Brain microvascular endothelial cell (primary cell): ENCODE measurements around the gene SYNGR4.
A peak's percentile ranks its signal among the peaks of the same experiment; 100 is the strongest.

Experiments used
- DNase-seq: peaks from one replicate; pipeline ENCODE4 v3.0.0-alpha.2; 2020
- H3K27ac ChIP-seq: fragments of 250-450 bp; sonication (Bioruptor Pico); 2 replicates; pipeline ENCODE4 v1.5.1; 2020; ENCODE audit warnings: mild to moderate bottlenecking, moderate library complexity
- H3K27me3 ChIP-seq: fragments of 250-450 bp; sonication (Bioruptor Pico); replicated peaks from 2 replicates; pipeline ENCODE4 v1.5.1; 2020; ENCODE audit warnings: mild to moderate bottlenecking
- H3K36me3 ChIP-seq: fragments of 250-450 bp; sonication (Bioruptor Pico); replicated peaks from 2 replicates; pipeline ENCODE4 v1.5.1; 2020; ENCODE audit warnings: mild to moderate bottlenecking
- H3K4me3 ChIP-seq: 2 replicates; pipeline ENCODE4 v1.5.1; 2011; ENCODE audit warnings: low read depth, mild to moderate bottlenecking, control low read depth, low read length, moderate library complexity
- in situ Hi-C: cut with HindIII; loops from 2 replicates; pipeline ENCODE4 v1.10.0; 2017; ENCODE audit warnings: low sequenced_read_pairs, low pct_ligation_motif_present
- TF ChIP-seq, protein P1 (sequence below): IDR thresholded peaks from 2 replicates; pipeline ENCODE4 v1.5.1; 2011; ENCODE audit warnings: low read depth, mild to moderate bottlenecking, moderate library complexity, low read length, control low read depth, inconsistent platforms; ENCODE audit errors: missing control alignments

SYNGR4 gene

GRCh38 chr19:48321372-48321621 is 42.9 kb upstream of the SYNGR4 start:
- H3K4me3 ChIP-seq = peak overlapping the region; percentile 57
- peak; percentile 92 for DNase-seq
- peak overlapping the region; percentile 88 for H3K27ac ChIP-seq
- TF ChIP-seq, protein P1, sequence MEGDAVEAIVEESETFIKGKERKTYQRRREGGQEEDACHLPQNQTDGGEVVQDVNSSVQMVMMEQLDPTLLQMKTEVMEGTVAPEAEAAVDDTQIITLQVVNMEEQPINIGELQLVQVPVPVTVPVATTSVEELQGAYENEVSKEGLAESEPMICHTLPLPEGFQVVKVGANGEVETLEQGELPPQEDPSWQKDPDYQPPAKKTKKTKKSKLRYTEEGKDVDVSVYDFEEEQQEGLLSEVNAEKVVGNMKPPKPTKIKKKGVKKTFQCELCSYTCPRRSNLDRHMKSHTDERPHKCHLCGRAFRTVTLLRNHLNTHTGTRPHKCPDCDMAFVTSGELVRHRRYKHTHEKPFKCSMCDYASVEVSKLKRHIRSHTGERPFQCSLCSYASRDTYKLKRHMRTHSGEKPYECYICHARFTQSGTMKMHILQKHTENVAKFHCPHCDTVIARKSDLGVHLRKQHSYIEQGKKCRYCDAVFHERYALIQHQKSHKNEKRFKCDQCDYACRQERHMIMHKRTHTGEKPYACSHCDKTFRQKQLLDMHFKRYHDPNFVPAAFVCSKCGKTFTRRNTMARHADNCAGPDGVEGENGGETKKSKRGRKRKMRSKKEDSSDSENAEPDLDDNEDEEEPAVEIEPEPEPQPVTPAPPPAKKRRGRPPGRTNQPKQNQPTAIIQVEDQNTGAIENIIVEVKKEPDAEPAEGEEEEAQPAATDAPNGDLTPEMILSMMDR = no peak
- no peaks in the 10 kb centered on the region for H3K27me3 ChIP-seq
- H3K36me3 ChIP-seq = no peaks in the 10 kb centered on the region
- in situ Hi-C loops = no loop called here

GRCh38 chr19:48321622-48322591 is 42.3 kb upstream of the SYNGR4 start:
- peak overlapping the region; percentile 88 for H3K27ac ChIP-seq
- DNase-seq = peak; percentile 98
- in situ Hi-C loops = no loop called here
- peak overlapping the region; percentile 57 for H3K4me3 ChIP-seq
- no peaks in the 10 kb centered on the region for H3K36me3 ChIP-seq
- H3K27me3 ChIP-seq = no peaks in the 10 kb centered on the region
- TF ChIP-seq, protein P1 = no peak

- DNase-seq = peak; percentile 90
- Histone ChIP-seq H3K4me3 (peak within 1 kb of the TSS; percentile 76), H3K27me3 (no peaks in the 10 kb centered on the region), H3K27ac (peak within 1 kb of the TSS; percentile 95), H3K36me3 (peaks cover 27% of the 10 kb centered on the region)
- in situ Hi-C loops = no loop called here
- TF ChIP-seq, protein P1 = no peak
Measured at GRCh38 chr19:48325265-48325910, 38.8 kb upstream of the SYNGR4 start, which contains the start of gene EMP3. EMP3 (plus strand) TSS chr19:48325552; CDS start chr19:48326845, 1,293 bp downstream.

- no peaks in the 10 kb centered on the region for H3K27me3 ChIP-seq
- peaks cover 41% of the 10 kb centered on the region for H3K36me3 ChIP-seq
- in situ Hi-C loops = no loop called here
- no peak overlapping the region for H3K27ac ChIP-seq
- TF ChIP-seq, protein P1 = no peak
- peak overlapping the region; percentile 5 for H3K4me3 ChIP-seq
- no peak for DNase-seq
Measured at GRCh38 chr19:48329167-48329891, 34.8 kb upstream of the SYNGR4 start.

GRCh38 chr19:48330012-48330681 is 34.0 kb upstream of the SYNGR4 start:
- no peak overlapping the region for H3K27ac ChIP-seq
- no peak overlapping the region for H3K4me3 ChIP-seq
- no peaks in the 10 kb centered on the region for H3K27me3 ChIP-seq
- TF ChIP-seq, protein P1 = no peak
- in situ Hi-C loops = no loop called here
- H3K36me3 ChIP-seq = peaks cover 41% of the 10 kb centered on the region
- DNase-seq = no peak
